Lower leg skin (tissue), 3 donors: ENCODE measurements around the gene H2AZ1.

ENCODE experiments used
- CTCF ChIP-seq, 3 donors: fragments of 450-650 bp; IDR thresholded peaks; one replicate each; pipeline ENCODE4 v1.5.1; 2016; ENCODE audit warnings: antibody characterized with exemption in 3 of 3, mild to moderate bottlenecking in 3 of 3, moderate library complexity in 2 of 3
- POLR2A ChIP-seq, 2 donors: fragments of 450-650 bp; IDR thresholded peaks; one replicate each; pipeline ENCODE4 v1.6.1; 2016 to 2017; ENCODE audit warnings: antibody characterized with exemption in 2 of 2, mild to moderate bottlenecking in 1 of 2, moderate library complexity in 1 of 2

- TF ChIP-seq CTCF (IDR thresholded peaks at IDR 0.05) (no peak), POLR2A (IDR thresholded peaks at IDR 0.05) (no peak)
Observed at GRCh38 chr4:99965173-99965572, 15.1 kb upstream of the H2AZ1 start.
